ENCODE results near the gene CDK5RAP3. TPM values are rescaled to one million over a fixed set of nuclear protein-coding genes. Genes with fewer than 3 reads are reported as not detected.

CDK5RAP3 gene
- total and polyA plus RNA-seq, 2 of the 13 experiments (the other 11 are each of a cell fraction or from before 2014, with no cell fraction given): 128 to 154 TPM

DNA sequence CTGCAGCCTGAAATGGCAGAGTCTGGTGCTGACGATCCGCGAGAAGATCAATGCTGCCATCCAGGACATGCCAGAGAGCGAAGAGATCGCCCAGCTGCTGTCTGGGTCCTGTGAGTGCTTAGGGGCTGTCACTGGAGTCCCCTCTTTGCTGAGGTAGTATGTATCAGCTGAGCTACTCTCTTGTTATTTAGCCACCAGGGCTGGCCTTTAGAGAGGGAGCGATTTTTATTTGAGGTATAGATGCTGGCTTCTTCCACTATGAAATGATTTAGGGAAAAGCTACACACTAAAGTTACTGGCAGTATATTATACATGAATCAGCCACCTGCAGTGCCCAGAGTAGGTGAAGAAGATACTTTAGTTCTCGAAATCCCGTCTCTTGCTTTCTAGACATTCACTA is 2.6 kb downstream of the CDK5RAP3 start (continued):
- TF ChIP-seq ZNF160 (CRISPR knock-in tag; IDR thresholded peaks at IDR 0.05) (no peak), MEIS2 (CRISPR knock-in tag; IDR thresholded peaks at IDR 0.05) (no peak), HCFC1 (IDR thresholded peaks at IDR 0.05; ENCODE audit: low read depth, low read length) (no peak), YEATS4 (CRISPR knock-in tag; IDR thresholded peaks at IDR 0.05; ENCODE audit: borderline replicate concordance) (no peak), MIER3 (CRISPR knock-in tag; IDR thresholded peaks at IDR 0.05; ENCODE audit: borderline replicate concordance) (no peak)

- ATAC-seq (no peak), FAIRE-seq (no peak), DNase-seq (ENCODE audit: low spot score) (no peak)
- no peak overlapping the region for H3K4me3 ChIP-seq (replicated peaks in 1 of 3; ENCODE audit: insufficient read depth in 1 of 3, low read depth in 2 of 3, low read length in 3 of 3)
- no peaks in the 10 kb centered on the region; a peak in 1 of 5 replicates for H3K27me3 ChIP-seq (ENCODE audit: control insufficient read depth in 1 of 2, insufficient read depth in 2 of 2, low read length in 2 of 2)
- H3K4me2 ChIP-seq (ENCODE audit: low read depth, low read length): no peak overlapping the region
- H4K20me1 ChIP-seq (ENCODE audit: insufficient read depth, low read length): peaks cover 5% of the 10 kb centered on the region; the same call in 1 of the 2 replicates
- H3K9me3 ChIP-seq (ENCODE audit: low read length): no peaks in the 10 kb centered on the region
- TF ChIP-seq NR2F6 (IDR thresholded peaks at IDR 0.05) (no peak), NR2F6 (CRISPR knock-in tag; IDR thresholded peaks at IDR 0.05) (no peak), GZF1 (CRISPR knock-in tag; IDR thresholded peaks at IDR 0.05) (no peak), TOPORS (CRISPR knock-in tag; IDR thresholded peaks at IDR 0.05) (no peak), BCL6 (CRISPR knock-in tag; IDR thresholded peaks at IDR 0.05) (no peak)
- H3K4me1 ChIP-seq (ENCODE audit: insufficient read depth, low read length): peaks cover 22% of the 10 kb centered on the region
- H3K27ac ChIP-seq (ENCODE audit: extremely low read length, insufficient read depth, low read length): no peak overlapping the region
- H3K79me2 ChIP-seq (ENCODE audit: insufficient read depth, low read length): peaks cover 17% of the 10 kb centered on the region
- in situ Hi-C loops (cut with HindIII; ENCODE audit: extremely low pct_ligation_motif_present, low pct_unique_long_range_greater_than_20kb): loop anchor here (5.0 kb wide), 1 partner anchor 42 kb away; no protein-coding TSS in a partner anchor
- no peak overlapping the region for H2AFZ ChIP-seq (ENCODE audit: low read length)
- peaks cover 32 to 58% of the 10 kb centered on the region in 2 experiments for H3K36me3 ChIP-seq (replicated peaks in 1 of 2; ENCODE audit: control insufficient read depth in 1 of 2, insufficient read depth in 2 of 2, low read length in 2 of 2)
- intact Hi-C loops (cut with micrococcal nuclease; ENCODE audit: unreplicated experiment): no loop called here
- 96% methylated on average over 15 of the region's 15 CpGs for WGBS (ENCODE audit: low lambda C conversion rate)
- H3K9ac ChIP-seq (ENCODE audit: insufficient read depth, low read depth, low read length): no peak overlapping the region
- ChIA-PET POLR2A (interaction anchor here (1.7 kb wide), 1 partner anchor 34 kb away, joined by 5 read pairs; the partner anchor contains the start of gene PNPO), CTCF (ENCODE audit: low intra/inter-chr PET ratio, low total read pairs) (no interaction called here)
- no TSS peak for BruUV-seq (replicated peaks)
Observed at GRCh38 chr17:47975189-47975822, 4.4 kb downstream of the CDK5RAP3 start.
